Effector memory CD4-positive, alpha-beta T cell (primary cell): Measurements from ENCODE around the gene TTLL13.
"Not testable (repeated sequence)": the region's sequence is repeated elsewhere in the genome, so short reads cannot be mapped to it uniquely, and the experiment has no call there.

ENCODE experiments used
- DNase-seq, 3 donors: peaks; one replicate each; pipeline ENCODE4 v3.0.0-alpha.2; 2020
- H3K27ac ChIP-seq: 2 replicates; pipeline ENCODE4 v1.7.0; 2013; ENCODE audit warnings: mild to moderate bottlenecking, low read length, moderate library complexity; ENCODE audit not compliant: insufficient read depth, poor library complexity, severe bottlenecking
- H3K27me3 ChIP-seq: replicated peaks from 2 replicates; pipeline ENCODE4 v1.7.0; 2013; ENCODE audit warnings: mild to moderate bottlenecking, low read length; ENCODE audit not compliant: insufficient read depth, control insufficient read depth, poor library complexity, severe bottlenecking
- H3K36me3 ChIP-seq: 2 replicates; pipeline ENCODE4 v1.7.0; 2013; ENCODE audit warnings: mild to moderate bottlenecking, low read length, moderate library complexity; ENCODE audit not compliant: control insufficient read depth, insufficient read depth
- H3K4me1 ChIP-seq: 2 replicates; pipeline ENCODE4 v1.7.0; 2013; ENCODE audit warnings: low read length, mild to moderate bottlenecking; ENCODE audit not compliant: control insufficient read depth, insufficient read depth, poor library complexity, severe bottlenecking
- H3K4me3 ChIP-seq: 2 replicates; pipeline ENCODE4 v1.7.0; 2013; ENCODE audit warnings: low read length, low read depth, mild to moderate bottlenecking; ENCODE audit not compliant: insufficient read depth, poor library complexity, severe bottlenecking
- H3K9me3 ChIP-seq: 2 replicates; pipeline ENCODE4 v1.7.0; 2013; ENCODE audit warnings: mild to moderate bottlenecking, low read length, moderate library complexity; ENCODE audit not compliant: control insufficient read depth

TTLL13 gene

DNA sequence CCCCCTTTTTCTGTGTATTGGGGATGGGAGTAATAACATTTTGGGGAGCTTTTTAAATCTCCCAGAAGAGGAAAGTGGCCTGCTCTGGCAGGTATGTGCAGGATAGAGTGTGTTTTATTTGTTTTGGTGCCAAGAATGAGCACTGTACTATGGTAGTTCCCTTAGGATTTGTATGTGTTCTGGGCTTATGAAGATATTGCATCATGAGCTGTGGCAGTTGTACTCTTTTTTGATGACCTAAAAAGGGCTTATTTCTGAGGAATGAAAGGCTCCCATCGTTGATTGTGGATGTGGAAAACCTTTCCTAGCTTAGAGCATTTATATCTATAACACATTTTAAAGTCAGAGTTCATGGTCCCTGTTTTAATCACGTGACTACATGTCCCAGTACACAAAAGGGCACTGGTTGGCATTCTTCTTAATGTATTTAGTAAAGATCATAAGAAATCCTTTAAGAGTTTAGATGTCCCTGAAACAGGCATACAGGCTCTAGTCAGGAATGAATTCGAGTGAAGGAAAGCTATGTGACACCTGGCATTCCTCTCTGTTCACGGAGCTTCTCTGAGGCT, 47.0 kb downstream of the TTLL13 start:
- not testable (repeated sequence) for H3K4me1 ChIP-seq, H3K27ac ChIP-seq, H3K36me3 ChIP-seq, H3K27me3 ChIP-seq, H3K4me3 ChIP-seq, DNase-seq, H3K9me3 ChIP-seq

GRCh38 chr15:90297021-90297420, 47.7 kb downstream of the TTLL13 start:
- H3K9me3 ChIP-seq = no peaks in the 10 kb centered on the region
- DNase-seq = no peak
- H3K27ac ChIP-seq = no peak overlapping the region
- no peak overlapping the region for H3K4me3 ChIP-seq
- no peaks in the 10 kb centered on the region for H3K27me3 ChIP-seq
- H3K36me3 ChIP-seq = no peaks in the 10 kb centered on the region
- no peaks in the 10 kb centered on the region for H3K4me1 ChIP-seq

- no peaks in the 10 kb centered on the region for H3K9me3 ChIP-seq
- H3K27me3 ChIP-seq = no peaks in the 10 kb centered on the region
- H3K4me3 ChIP-seq = no peak overlapping the region
- H3K4me1 ChIP-seq = no peaks in the 10 kb centered on the region
- DNase-seq = no peak
- no peak overlapping the region for H3K27ac ChIP-seq
- H3K36me3 ChIP-seq = no peaks in the 10 kb centered on the region
Observed at GRCh38 chr15:90300541-90300940, 51.2 kb downstream of the TTLL13 start.

DNA sequence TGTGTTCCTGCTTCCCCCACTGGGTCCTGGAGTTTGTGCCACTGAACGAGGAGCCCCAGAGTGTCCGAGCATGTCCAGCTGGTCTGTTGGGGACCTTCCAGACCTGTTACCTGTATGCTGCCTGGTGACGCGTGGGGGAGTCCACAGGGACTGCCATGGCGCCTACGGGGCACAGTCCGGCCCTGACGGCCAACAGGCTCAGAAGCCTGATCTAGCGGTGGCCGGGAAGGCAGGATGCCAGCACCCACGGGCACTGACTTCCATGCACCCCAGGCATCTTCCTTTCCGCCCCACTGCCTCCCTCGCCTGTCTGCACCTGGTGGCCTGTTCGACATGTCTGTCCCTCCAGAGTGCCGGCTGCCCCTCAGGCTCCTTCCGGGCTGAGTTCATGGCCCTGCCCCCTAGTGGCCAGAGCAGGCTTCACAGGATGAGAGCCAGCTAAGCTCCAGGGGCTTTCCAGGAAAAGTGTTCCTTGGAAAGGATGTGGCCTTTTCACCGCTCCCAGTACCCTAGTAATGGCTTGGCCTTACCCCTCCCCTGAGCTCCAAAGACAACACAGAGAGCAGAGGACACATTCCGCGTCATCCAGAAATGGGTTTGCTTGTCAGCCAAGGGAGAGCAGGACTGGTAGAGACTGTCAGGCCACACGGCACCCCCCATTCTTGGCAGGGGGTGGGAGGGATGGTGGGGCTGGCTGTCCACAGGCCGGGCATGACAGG, 51.8 kb downstream of the TTLL13 start:
- Histone ChIP-seq H3K9me3 (no peaks in the 10 kb centered on the region), H3K4me3 (no peak overlapping the region), H3K27me3 (no peaks in the 10 kb centered on the region), H3K4me1 (peaks cover 1% of the 10 kb centered on the region), H3K36me3 (no peaks in the 10 kb centered on the region), H3K27ac (no peak overlapping the region)
- DNase-seq = peak; percentile 21 to 46 (median 28)

DNA sequence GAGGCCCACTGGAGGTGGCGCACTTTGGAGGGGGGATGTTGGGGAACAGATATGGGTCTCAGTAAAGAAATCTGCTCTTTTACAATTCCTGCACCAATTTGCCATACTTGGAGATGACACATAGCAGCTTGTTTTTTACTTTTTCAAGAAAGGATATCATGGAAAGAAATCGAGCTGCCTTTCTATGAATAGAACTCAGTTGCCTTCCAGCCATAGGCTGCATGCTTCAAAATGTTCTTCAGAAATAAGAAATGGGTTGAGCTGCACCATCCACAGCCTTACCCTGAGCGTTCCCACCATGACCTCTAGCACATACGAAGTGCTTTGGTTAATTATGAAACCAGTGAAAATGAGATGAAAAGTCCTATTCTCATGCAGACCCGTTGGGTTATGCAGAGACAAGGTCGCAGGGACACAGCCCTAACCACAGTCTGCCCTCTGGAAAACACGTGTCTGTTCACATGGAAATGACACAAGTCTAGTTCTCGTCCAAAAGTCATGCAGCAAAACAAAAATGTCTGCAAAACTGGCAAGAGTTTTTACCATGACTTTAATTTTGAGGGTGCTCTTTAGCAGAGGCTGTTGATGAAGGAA, 52.4 kb downstream of the TTLL13 start:
- Histone ChIP-seq H3K27me3 (no peaks in the 10 kb centered on the region), H3K4me3 (no peak overlapping the region), H3K36me3 (no peaks in the 10 kb centered on the region), H3K9me3 (no peaks in the 10 kb centered on the region), H3K27ac (no peak overlapping the region), H3K4me1 (peaks cover 7% of the 10 kb centered on the region)
- no peak for DNase-seq

GRCh38 chr15:90305355-90305754, 56.0 kb downstream of the TTLL13 start:
- DNase-seq, H3K4me3 ChIP-seq, H3K27me3 ChIP-seq, H3K4me1 ChIP-seq, H3K9me3 ChIP-seq, H3K36me3 ChIP-seq, H3K27ac ChIP-seq: not testable (repeated sequence)

- peaks cover 7% of the 10 kb centered on the region for H3K4me1 ChIP-seq
- no peaks in the 10 kb centered on the region for H3K36me3 ChIP-seq
- H3K4me3 ChIP-seq = no peak overlapping the region
- H3K27me3 ChIP-seq = no peaks in the 10 kb centered on the region
- DNase-seq = no peak
- H3K27ac ChIP-seq = no peak overlapping the region
- H3K9me3 ChIP-seq = no peaks in the 10 kb centered on the region
Observed at GRCh38 chr15:90305932-90306331, 56.6 kb downstream of the TTLL13 start.

DNA sequence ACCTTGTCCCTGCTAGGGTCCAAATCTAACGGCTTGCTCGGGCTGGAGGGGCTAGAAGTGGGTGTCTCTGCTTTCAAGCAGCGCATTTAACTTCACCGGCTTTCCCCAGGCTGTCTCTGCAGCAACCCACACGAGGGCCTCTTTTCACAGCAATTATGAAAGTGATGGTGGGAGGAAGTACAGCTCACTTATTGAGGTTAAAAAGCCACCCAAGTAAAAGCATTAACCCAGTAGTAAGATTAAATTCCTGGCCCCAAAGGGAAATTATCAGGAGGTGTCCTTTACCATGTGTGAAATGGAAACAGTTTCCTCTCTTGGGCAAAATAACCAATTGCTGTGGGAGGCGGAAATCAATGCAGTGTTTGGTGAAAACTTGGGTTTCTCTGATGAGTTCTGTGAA, 57.2 kb downstream of the TTLL13 start:
- H3K27me3 ChIP-seq = no peaks in the 10 kb centered on the region
- H3K27ac ChIP-seq = no peak overlapping the region
- no peaks in the 10 kb centered on the region for H3K36me3 ChIP-seq
- H3K9me3 ChIP-seq = no peaks in the 10 kb centered on the region
- H3K4me1 ChIP-seq = peaks cover 7% of the 10 kb centered on the region
- DNase-seq = no peak
- no peak overlapping the region for H3K4me3 ChIP-seq

- no peaks in the 10 kb centered on the region for H3K36me3 ChIP-seq
- H3K4me3 ChIP-seq = no peak overlapping the region
- H3K27me3 ChIP-seq = no peaks in the 10 kb centered on the region
- H3K27ac ChIP-seq = no peak overlapping the region
- DNase-seq = no peak
- H3K4me1 ChIP-seq = peaks cover 7% of the 10 kb centered on the region
- no peaks in the 10 kb centered on the region for H3K9me3 ChIP-seq
Observed at GRCh38 chr15:90307661-90308060, 58.3 kb downstream of the TTLL13 start.

DNA sequence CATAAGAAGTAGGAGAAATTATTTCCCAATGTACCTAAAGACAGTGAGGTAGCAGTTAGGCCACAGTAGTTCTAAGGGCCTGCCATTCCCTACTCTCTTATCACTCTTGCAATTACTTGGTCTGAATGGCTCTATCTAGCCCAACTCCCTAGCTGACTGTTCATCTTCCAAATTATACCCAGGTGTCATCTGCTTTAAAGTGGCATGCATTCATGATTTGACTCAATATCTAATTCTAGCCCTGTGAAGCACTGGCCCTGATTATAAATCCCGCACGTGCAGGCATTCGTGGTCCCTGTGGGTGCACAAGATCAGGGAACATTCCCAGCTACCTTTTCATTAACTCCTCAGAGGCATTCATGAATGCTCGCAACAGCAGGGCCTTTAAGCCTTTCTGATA, 59.7 kb downstream of the TTLL13 start:
- DNase-seq = no peak

More for the DNA sequence above, 59.7 kb downstream of the TTLL13 start:
- Histone ChIP-seq H3K27ac (no peak overlapping the region), H3K9me3 (no peaks in the 10 kb centered on the region), H3K4me1 (peaks cover 7% of the 10 kb centered on the region), H3K4me3 (no peak overlapping the region), H3K36me3 (no peaks in the 10 kb centered on the region), H3K27me3 (no peaks in the 10 kb centered on the region)
